Measurements from ENCODE around the gene TMEM132C. TPM values are rescaled to one million over a fixed set of nuclear protein-coding genes. Genes with fewer than 3 reads are reported as not detected.

Gene TMEM132C
- total RNA-seq, 1 donor from 2014 or later: not detected

- intact Hi-C loops (cut with micrococcal nuclease): no loop called here
Observed at GRCh38 chr12:128288357-128288756, 21.4 kb downstream of the TMEM132C start.

GRCh38 chr12:128288896-128289295 is 21.9 kb downstream of the TMEM132C start:
- intact Hi-C loops (cut with micrococcal nuclease): no loop called here

- intact Hi-C loops (cut with micrococcal nuclease): no loop called here
Observed at GRCh38 chr12:128290938-128291337, 24.0 kb downstream of the TMEM132C start.

- intact Hi-C loops (cut with micrococcal nuclease): no loop called here
Observed at GRCh38 chr12:128298091-128298748, 31.2 kb downstream of the TMEM132C start.

- intact Hi-C loops (cut with micrococcal nuclease): no loop called here
Observed at GRCh38 chr12:128305336-128305892, 38.4 kb downstream of the TMEM132C start.

GRCh38 chr12:128307791-128308190 is 40.8 kb downstream of the TMEM132C start:
- intact Hi-C loops (cut with micrococcal nuclease): no loop called here

- intact Hi-C loops (cut with micrococcal nuclease): no loop called here
Observed at GRCh38 chr12:128312661-128313060, 45.7 kb downstream of the TMEM132C start.

GRCh38 chr12:128313931-128314330 is 47.0 kb downstream of the TMEM132C start:
- intact Hi-C loops (cut with micrococcal nuclease): no loop called here

- intact Hi-C loops (cut with micrococcal nuclease): no loop called here
Observed at GRCh38 chr12:128314611-128315010, 47.6 kb downstream of the TMEM132C start.

- intact Hi-C loops (cut with micrococcal nuclease): no loop called here
Observed at GRCh38 chr12:128316078-128316477, 49.1 kb downstream of the TMEM132C start.

- intact Hi-C loops (cut with micrococcal nuclease): no loop called here
Observed at GRCh38 chr12:128316973-128317526, 50.1 kb downstream of the TMEM132C start.

GRCh38 chr12:128318341-128318740 is 51.4 kb downstream of the TMEM132C start:
- intact Hi-C loops (cut with micrococcal nuclease): no loop called here

- intact Hi-C loops (cut with micrococcal nuclease): no loop called here
Observed at GRCh38 chr12:128318946-128319345, 52.0 kb downstream of the TMEM132C start.

GRCh38 chr12:128322341-128322740 is 55.4 kb downstream of the TMEM132C start:
- intact Hi-C loops (cut with micrococcal nuclease): no loop called here

- intact Hi-C loops (cut with micrococcal nuclease): no loop called here
Observed at GRCh38 chr12:128323145-128323920, 56.4 kb downstream of the TMEM132C start.

- intact Hi-C loops (cut with micrococcal nuclease): no loop called here
Observed at GRCh38 chr12:128325646-128326045, 58.7 kb downstream of the TMEM132C start.

- intact Hi-C loops (cut with micrococcal nuclease): no loop called here
Observed at GRCh38 chr12:128326406-128326805, 59.4 kb downstream of the TMEM132C start.

GRCh38 chr12:128328961-128329360 is 62.0 kb downstream of the TMEM132C start:
- intact Hi-C loops (cut with micrococcal nuclease): no loop called here

- intact Hi-C loops (cut with micrococcal nuclease): no loop called here
Observed at GRCh38 chr12:128336204-128337070, 69.5 kb downstream of the TMEM132C start.

- intact Hi-C loops (cut with micrococcal nuclease): no loop called here
Observed at GRCh38 chr12:128337071-128337345, 70.0 kb downstream of the TMEM132C start.

- intact Hi-C loops (cut with micrococcal nuclease): no loop called here
Observed at GRCh38 chr12:128337431-128338170, 70.6 kb downstream of the TMEM132C start.

All from T-helper 1 cell treated with Interleukin-12 subunit alpha and Interleukin-12 subunit beta and Interleukin-4 antibody, amounts not matched to agents 30 ng/mL and 1 ng/mL, for 36 hours (primary cell).